Measurements from ENCODE around the gene PECR.

Gene PECR

GRCh38 chr2:216069028-216069427, 12.6 kb downstream of the PECR start:
- no peak for DNase-seq

GRCh38 chr2:216066230-216066629, 15.4 kb downstream of the PECR start:
- no peak for DNase-seq

- no peak for DNase-seq
These were observed 16.9 kb downstream of the PECR start for GRCh38 chr2:216064665-216065064.

- DNase-seq = no peak
These were observed 17.5 kb downstream of the PECR start for GRCh38 chr2:216064014-216064630.

- DNase-seq = no peak
These were observed 22.3 kb downstream of the PECR start for GRCh38 chr2:216059233-216059834.

GRCh38 chr2:216057688-216058193, 23.9 kb downstream of the PECR start:
- DNase-seq = no peak

GRCh38 chr2:216056739-216057138, 24.9 kb downstream of the PECR start:
- DNase-seq = no peak

GRCh38 chr2:216055680-216056079, 25.9 kb downstream of the PECR start:
- no peak for DNase-seq

- no peak for DNase-seq
These were observed 29.2 kb downstream of the PECR start for GRCh38 chr2:216052420-216052819.

GRCh38 chr2:216051350-216051749, 30.3 kb downstream of the PECR start:
- DNase-seq = no peak

- no peak for DNase-seq
These were observed 32.2 kb downstream of the PECR start for GRCh38 chr2:216049452-216049851.

- DNase-seq = no peak
These were observed 34.2 kb downstream of the PECR start for GRCh38 chr2:216047397-216047796.

- DNase-seq = no peak
These were observed 36.6 kb downstream of the PECR start for GRCh38 chr2:216044883-216045486.

GRCh38 chr2:216043949-216044348, 37.7 kb downstream of the PECR start:
- DNase-seq = no peak

- no peak for DNase-seq
These were observed 40.2 kb downstream of the PECR start for GRCh38 chr2:216041438-216041837.

- no peak for DNase-seq
These were observed 41.7 kb downstream of the PECR start for GRCh38 chr2:216039918-216040317.

- DNase-seq = no peak
These were observed 47.5 kb downstream of the PECR start for GRCh38 chr2:216034065-216034464.

- DNase-seq = no peak
These were observed 48.2 kb downstream of the PECR start for GRCh38 chr2:216033403-216033802.

GRCh38 chr2:216031960-216032689, 49.5 kb downstream of the PECR start:
- no peak for DNase-seq

- no peak for DNase-seq
These were observed 51.4 kb downstream of the PECR start for GRCh38 chr2:216030216-216030615.

- no peak for DNase-seq
These were observed 52.0 kb downstream of the PECR start for GRCh38 chr2:216029416-216030129.

- DNase-seq = no peak
These were observed 56.8 kb downstream of the PECR start for GRCh38 chr2:216024779-216025336.

All from NCI-H524 treated with DMSO at 0.1 percent for 48 hours (cell line).